ENCODE measurements around the gene ST6GAL1.

DNA sequence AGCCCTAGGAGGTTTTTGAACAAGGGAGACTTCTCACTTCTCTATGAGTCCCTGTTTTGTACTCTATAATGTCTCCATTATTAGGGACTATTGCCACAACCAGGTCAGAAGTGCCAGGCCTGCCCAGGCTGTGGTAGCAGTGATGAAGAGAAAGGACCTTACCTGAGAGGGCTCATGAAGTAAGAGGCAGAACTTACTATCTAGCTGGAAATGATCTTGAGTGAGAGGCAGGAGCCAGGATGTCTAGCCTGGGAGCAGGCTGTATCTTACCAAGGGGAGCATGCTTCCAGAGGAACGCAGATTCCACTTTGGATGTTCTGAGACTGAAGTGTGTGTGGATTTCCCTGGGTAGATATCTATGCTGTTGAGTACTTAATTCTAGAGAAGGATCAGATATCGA is 115.7 kb downstream of the ST6GAL1 start:
- TF ChIP-seq, protein P1, sequence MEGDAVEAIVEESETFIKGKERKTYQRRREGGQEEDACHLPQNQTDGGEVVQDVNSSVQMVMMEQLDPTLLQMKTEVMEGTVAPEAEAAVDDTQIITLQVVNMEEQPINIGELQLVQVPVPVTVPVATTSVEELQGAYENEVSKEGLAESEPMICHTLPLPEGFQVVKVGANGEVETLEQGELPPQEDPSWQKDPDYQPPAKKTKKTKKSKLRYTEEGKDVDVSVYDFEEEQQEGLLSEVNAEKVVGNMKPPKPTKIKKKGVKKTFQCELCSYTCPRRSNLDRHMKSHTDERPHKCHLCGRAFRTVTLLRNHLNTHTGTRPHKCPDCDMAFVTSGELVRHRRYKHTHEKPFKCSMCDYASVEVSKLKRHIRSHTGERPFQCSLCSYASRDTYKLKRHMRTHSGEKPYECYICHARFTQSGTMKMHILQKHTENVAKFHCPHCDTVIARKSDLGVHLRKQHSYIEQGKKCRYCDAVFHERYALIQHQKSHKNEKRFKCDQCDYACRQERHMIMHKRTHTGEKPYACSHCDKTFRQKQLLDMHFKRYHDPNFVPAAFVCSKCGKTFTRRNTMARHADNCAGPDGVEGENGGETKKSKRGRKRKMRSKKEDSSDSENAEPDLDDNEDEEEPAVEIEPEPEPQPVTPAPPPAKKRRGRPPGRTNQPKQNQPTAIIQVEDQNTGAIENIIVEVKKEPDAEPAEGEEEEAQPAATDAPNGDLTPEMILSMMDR (IDR thresholded peaks at IDR 0.05 in 2 of 3, conservative IDR thresholded peaks at IDR 0.05 in 1 of 3; ENCODE audit: control insufficient read depth in 2 of 3, extremely low read depth in 1 of 3, insufficient read depth in 1 of 3, low read depth in 3 of 3, low read length in 3 of 3), result no peak
- TF ChIP-seq EZH2 (IDR thresholded peaks at IDR 0.05; ENCODE audit: borderline replicate concordance, control insufficient read depth, low read depth, low read length), result no peak
- TF ChIP-seq SMC3 (IDR thresholded peaks at IDR 0.05; ENCODE audit: borderline replicate concordance, low read length), result no peak
- no peak for TF ChIP-seq CREM (IDR thresholded peaks at IDR 0.05; ENCODE audit: low read depth)
- TF ChIP-seq HCFC1 (IDR thresholded peaks at IDR 0.05; ENCODE audit: low read length), result no peak
- no peak for TF ChIP-seq YY1 (IDR thresholded peaks at IDR 0.05; ENCODE audit: low read depth, low read length)
- no peak for TF ChIP-seq ETV6 (conservative IDR thresholded peaks at IDR 0.05 in 1 of 2, IDR thresholded peaks at IDR 0.05 in 1 of 2; ENCODE audit: borderline replicate concordance in 1 of 2, low read depth in 1 of 2)
- no peak for TF ChIP-seq POLR2A (IDR thresholded peaks at IDR 0.05; ENCODE audit: low read depth, low read length)
- no peak for TF ChIP-seq RCOR1 (conservative IDR thresholded peaks at IDR 0.05; ENCODE audit: low read depth, low read length)

Measured in GM12878 (cell line).